ENCODE measurements around the gene PAH. TPM values are rescaled to one million over a fixed set of nuclear protein-coding genes. Genes with fewer than 3 reads are reported as not detected.

PAH gene
- polyA plus RNA-seq, 3 donors: not detected

DNA sequence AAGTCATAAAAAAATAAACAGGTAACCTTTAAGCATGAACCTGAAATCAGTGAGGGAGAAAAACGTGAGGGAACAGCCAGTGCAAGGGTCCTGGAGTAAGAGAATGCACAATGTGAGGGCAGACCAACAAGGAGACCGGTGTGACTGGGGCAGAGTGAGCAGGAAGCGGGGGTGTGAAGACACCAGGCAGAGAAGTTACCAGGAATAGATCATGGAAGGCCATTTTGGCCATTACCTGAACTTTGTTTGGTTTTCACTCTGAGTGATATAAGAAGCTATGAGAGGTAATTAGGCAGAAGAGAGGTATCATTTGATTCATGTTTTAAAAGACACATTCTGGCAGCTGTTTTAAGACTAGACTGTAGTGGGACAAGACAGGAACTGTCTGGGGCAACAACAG is 15.0 kb downstream of the PAH start:
- Histone ChIP-seq H3K27ac (ENCODE audit: low read depth in 1 of 2, low read length in 2 of 2) (no peak overlapping the region), H2AFZ (ENCODE audit: insufficient read depth, low read depth, low read length, poor library complexity, severe bottlenecking) (no peak overlapping the region), H4K20me1 (ENCODE audit: insufficient read depth, low read length) (no peaks in the 10 kb centered on the region), H3K4me1 (ENCODE audit: control insufficient read depth in 1 of 2, insufficient read depth in 2 of 2, low read length in 2 of 2) (no peaks in the 10 kb centered on the region), H3K27me3 (ENCODE audit: control insufficient read depth in 2 of 2, insufficient read depth in 2 of 2, low read length in 2 of 2) (no peaks in the 10 kb centered on the region), H3K9ac (ENCODE audit: insufficient read depth, low read length, poor library complexity, severe bottlenecking) (no peak overlapping the region), H3K4me2 (replicated peaks; ENCODE audit: extremely low read depth, low read length, poor library complexity, severe bottlenecking) (no peak overlapping the region), H3K4me3 (replicated peaks in 1 of 3; ENCODE audit: low read depth in 2 of 3, low read length in 3 of 3) (no peak overlapping the region), H3K36me3 (replicated peaks in 1 of 2; ENCODE audit: control insufficient read depth in 1 of 2, insufficient read depth in 2 of 2, low read length in 2 of 2) (no peaks in the 10 kb centered on the region), H3K9me3 (replicated peaks in 1 of 2; ENCODE audit: control insufficient read depth in 1 of 2, insufficient read depth in 1 of 2, low read length in 2 of 2) (no peaks in the 10 kb centered on the region), H3K79me2 (ENCODE audit: insufficient read depth, low read length) (no peaks in the 10 kb centered on the region)
- intact Hi-C loops (cut with micrococcal nuclease): no loop called here
- Mint-ChIP-seq H3K27me3 (ENCODE audit: low read depth in 3 of 3) (no peaks in the 10 kb centered on the region), H3K27ac (no peak overlapping the region), H3K36me3 (no peaks in the 10 kb centered on the region), H3K4me1 (no peaks in the 10 kb centered on the region), H3K9me3 (peaks cover 0 to 7% (median 3%) of the 10 kb centered on the region in 7 donors), H3K4me3 (no peak overlapping the region)
- DNase-seq: no peak
- 57% methylated on average over 3 of the region's 3 CpGs for WGBS (ENCODE audit: insufficient coverage)
- TF ChIP-seq, protein P1, sequence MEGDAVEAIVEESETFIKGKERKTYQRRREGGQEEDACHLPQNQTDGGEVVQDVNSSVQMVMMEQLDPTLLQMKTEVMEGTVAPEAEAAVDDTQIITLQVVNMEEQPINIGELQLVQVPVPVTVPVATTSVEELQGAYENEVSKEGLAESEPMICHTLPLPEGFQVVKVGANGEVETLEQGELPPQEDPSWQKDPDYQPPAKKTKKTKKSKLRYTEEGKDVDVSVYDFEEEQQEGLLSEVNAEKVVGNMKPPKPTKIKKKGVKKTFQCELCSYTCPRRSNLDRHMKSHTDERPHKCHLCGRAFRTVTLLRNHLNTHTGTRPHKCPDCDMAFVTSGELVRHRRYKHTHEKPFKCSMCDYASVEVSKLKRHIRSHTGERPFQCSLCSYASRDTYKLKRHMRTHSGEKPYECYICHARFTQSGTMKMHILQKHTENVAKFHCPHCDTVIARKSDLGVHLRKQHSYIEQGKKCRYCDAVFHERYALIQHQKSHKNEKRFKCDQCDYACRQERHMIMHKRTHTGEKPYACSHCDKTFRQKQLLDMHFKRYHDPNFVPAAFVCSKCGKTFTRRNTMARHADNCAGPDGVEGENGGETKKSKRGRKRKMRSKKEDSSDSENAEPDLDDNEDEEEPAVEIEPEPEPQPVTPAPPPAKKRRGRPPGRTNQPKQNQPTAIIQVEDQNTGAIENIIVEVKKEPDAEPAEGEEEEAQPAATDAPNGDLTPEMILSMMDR (IDR thresholded peaks at IDR 0.05): no peak

DNA sequence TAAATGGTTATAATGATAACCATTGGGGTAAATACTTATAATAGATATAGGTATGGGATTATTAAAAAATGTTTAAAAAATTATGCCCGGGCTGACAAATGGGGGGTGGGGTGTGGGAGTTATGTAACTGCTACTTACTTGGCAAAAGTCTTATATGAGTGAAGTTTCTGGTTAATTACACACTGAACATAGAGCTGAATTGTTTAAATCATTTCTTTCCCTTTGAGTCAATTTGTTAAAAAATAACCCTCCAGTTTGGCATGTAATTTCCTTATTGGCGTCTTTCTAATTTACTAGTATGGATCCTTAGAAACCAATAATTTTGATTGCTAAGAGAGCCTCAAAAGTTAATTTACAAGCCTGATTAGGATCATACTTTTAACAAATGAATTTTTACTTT is 16.7 kb downstream of the PAH start:
- Histone ChIP-seq H3K4me3 (replicated peaks in 1 of 3; ENCODE audit: low read depth in 2 of 3, low read length in 3 of 3) (no peak overlapping the region), H2AFZ (ENCODE audit: insufficient read depth, low read depth, low read length, poor library complexity, severe bottlenecking) (no peak overlapping the region), H3K9me3 (replicated peaks in 1 of 2; ENCODE audit: control insufficient read depth in 1 of 2, insufficient read depth in 1 of 2, low read length in 2 of 2) (no peaks in the 10 kb centered on the region), H3K9ac (ENCODE audit: insufficient read depth, low read length, poor library complexity, severe bottlenecking) (no peak overlapping the region), H3K4me1 (ENCODE audit: control insufficient read depth in 1 of 2, insufficient read depth in 2 of 2, low read length in 2 of 2) (no peaks in the 10 kb centered on the region), H3K79me2 (ENCODE audit: insufficient read depth, low read length) (no peaks in the 10 kb centered on the region), H4K20me1 (ENCODE audit: insufficient read depth, low read length) (no peaks in the 10 kb centered on the region), H3K27me3 (ENCODE audit: control insufficient read depth in 2 of 2, insufficient read depth in 2 of 2, low read length in 2 of 2) (no peaks in the 10 kb centered on the region), H3K36me3 (replicated peaks in 1 of 2; ENCODE audit: control insufficient read depth in 1 of 2, insufficient read depth in 2 of 2, low read length in 2 of 2) (no peaks in the 10 kb centered on the region), H3K4me2 (replicated peaks; ENCODE audit: extremely low read depth, low read length, poor library complexity, severe bottlenecking) (no peak overlapping the region), H3K27ac (ENCODE audit: low read depth in 1 of 2, low read length in 2 of 2) (no peak overlapping the region)
- Mint-ChIP-seq H3K4me3 (no peak overlapping the region), H3K36me3 (no peaks in the 10 kb centered on the region), H3K9me3 (peaks cover 0 to 7% (median 3%) of the 10 kb centered on the region in 7 donors), H3K27me3 (ENCODE audit: low read depth in 3 of 3) (peaks cover 0 to 3% (median 0%) of the 10 kb centered on the region in 3 donors), H3K4me1 (no peaks in the 10 kb centered on the region), H3K27ac (no peak overlapping the region)
- no peak for DNase-seq
- intact Hi-C loops (cut with micrococcal nuclease): no loop called here
- TF ChIP-seq, protein P1 (IDR thresholded peaks at IDR 0.05): no peak
- WGBS (ENCODE audit: insufficient coverage): no CpG with 5 or more reads among the region's 2 CpGs

Measured in CD14-positive monocyte (primary cell).